Left ventricle myocardium inferior (tissue), 1 donor: ENCODE measurements around the gene UGT2B10. TPM values are rescaled to one million over a fixed set of nuclear protein-coding genes. Genes with fewer than 3 reads are reported as not detected.
"Not testable (repeated sequence)": the region's sequence is repeated elsewhere in the genome, so short reads cannot be mapped to it uniquely, and the experiment has no call there.

Experiments used
- DNase-seq: peaks from one replicate; pipeline ENCODE4 v3.0.0-alpha.2; 2020
- H3K27ac ChIP-seq: fragments of 200-600 bp; replicated peaks from 2 replicates; pipeline ENCODE4 v1.8.0; 2021
- H3K27me3 ChIP-seq: fragments of 200-600 bp; 2 replicates; pipeline ENCODE4 v1.8.0; 2021; ENCODE audit warnings: low read depth
- H3K36me3 ChIP-seq: fragments of 200-600 bp; 2 replicates; pipeline ENCODE4 v1.8.0; 2021
- H3K4me1 ChIP-seq: fragments of 200-600 bp; 2 replicates; pipeline ENCODE4 v1.8.0; 2021
- H3K4me3 ChIP-seq: fragments of 200-600 bp; 2 replicates; pipeline ENCODE4 v1.8.0; 2021; ENCODE audit warnings: mild to moderate bottlenecking, moderate library complexity
- H3K9me3 ChIP-seq: fragments of 200-600 bp; replicated peaks from 2 replicates; pipeline ENCODE4 v1.8.0; 2021
- intact Hi-C: fragments of 100-400 bp; cut with micrococcal nuclease; formaldehyde crosslinking; loops from one replicate; pipeline ENCODE4 v1.11.0; 2022
- total RNA-seq: library from RNA; stranded (reverse); fragmentation: NEBNext Ultra II Directional; extraction: Animal tissue kit (Norgen Biotek cat#: 25700); gene quantifications from one replicate; pipeline ENCODE4 v1.2.1, GENCODE V29; 2021
- TF ChIP-seq, protein P1 (sequence below): fragments of 200-600 bp; IDR thresholded peaks from 2 replicates; pipeline ENCODE4 v1.8.0; 2021; ENCODE audit warnings: antibody characterized with exemption, mild to moderate bottlenecking, borderline replicate concordance
- donor health status: DM: no; HTN: yes; CAD: no; lungs with severe emphysema.

The UGT2B10 gene
- total RNA-seq, 1 donor from 2014 or later, result not detected

DNA sequence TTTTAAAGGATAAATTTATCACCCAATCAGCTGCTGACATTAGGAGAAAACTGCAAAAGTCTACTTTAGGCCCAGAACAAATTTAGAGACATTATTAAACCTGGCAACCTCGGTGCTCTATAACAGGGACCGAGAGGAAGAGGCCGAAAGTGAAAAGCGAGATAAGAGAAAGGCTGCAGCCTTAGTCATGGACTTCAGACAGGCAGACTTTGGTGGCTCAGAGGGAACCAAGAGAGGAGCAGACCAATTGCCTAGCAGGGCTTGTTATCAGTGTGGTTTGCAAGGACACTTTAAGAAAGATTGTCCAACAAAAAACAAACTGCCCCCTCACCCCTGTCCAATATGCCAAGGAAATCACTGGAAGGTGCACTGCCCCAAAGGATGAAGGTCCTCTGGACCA lies 12.8 kb upstream of the UGT2B10 start:
- Histone ChIP-seq H3K27me3 (no peaks in the 10 kb centered on the region), H3K36me3 (no peaks in the 10 kb centered on the region), H3K9me3 (peaks cover 4% of the 10 kb centered on the region), H3K27ac (no peak overlapping the region), H3K4me3 (no peak overlapping the region), H3K4me1 (no peaks in the 10 kb centered on the region)
- DNase-seq, result no peak
- intact Hi-C loops, result no loop called here
- TF ChIP-seq, protein P1, sequence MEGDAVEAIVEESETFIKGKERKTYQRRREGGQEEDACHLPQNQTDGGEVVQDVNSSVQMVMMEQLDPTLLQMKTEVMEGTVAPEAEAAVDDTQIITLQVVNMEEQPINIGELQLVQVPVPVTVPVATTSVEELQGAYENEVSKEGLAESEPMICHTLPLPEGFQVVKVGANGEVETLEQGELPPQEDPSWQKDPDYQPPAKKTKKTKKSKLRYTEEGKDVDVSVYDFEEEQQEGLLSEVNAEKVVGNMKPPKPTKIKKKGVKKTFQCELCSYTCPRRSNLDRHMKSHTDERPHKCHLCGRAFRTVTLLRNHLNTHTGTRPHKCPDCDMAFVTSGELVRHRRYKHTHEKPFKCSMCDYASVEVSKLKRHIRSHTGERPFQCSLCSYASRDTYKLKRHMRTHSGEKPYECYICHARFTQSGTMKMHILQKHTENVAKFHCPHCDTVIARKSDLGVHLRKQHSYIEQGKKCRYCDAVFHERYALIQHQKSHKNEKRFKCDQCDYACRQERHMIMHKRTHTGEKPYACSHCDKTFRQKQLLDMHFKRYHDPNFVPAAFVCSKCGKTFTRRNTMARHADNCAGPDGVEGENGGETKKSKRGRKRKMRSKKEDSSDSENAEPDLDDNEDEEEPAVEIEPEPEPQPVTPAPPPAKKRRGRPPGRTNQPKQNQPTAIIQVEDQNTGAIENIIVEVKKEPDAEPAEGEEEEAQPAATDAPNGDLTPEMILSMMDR, result no peak

DNA sequence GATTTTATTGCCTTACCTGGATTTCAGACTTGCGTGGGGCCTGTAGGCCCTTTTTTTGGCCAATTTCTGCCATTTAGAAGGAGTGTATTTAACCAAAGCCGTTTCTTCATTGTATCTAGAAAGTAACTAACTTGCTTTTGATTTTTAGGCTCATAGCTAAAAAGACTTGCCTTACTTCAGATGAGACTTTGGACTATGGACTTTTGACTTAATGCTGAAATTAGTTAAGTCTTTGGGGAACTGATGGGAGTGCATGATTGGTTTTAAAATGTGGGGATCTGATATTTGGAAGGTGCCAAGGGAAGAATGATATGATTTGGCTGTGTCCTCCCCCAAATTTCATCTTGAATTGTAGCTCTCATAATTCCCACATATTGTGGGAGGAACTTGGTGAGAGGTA lies 7.7 kb upstream of the UGT2B10 start:
- intact Hi-C loops, result no loop called here
- DNase-seq, result no peak
- Histone ChIP-seq H3K27ac (no peak overlapping the region), H3K27me3 (no peaks in the 10 kb centered on the region), H3K9me3 (peaks cover 4% of the 10 kb centered on the region), H3K4me1 (no peaks in the 10 kb centered on the region), H3K4me3 (no peak overlapping the region), H3K36me3 (no peaks in the 10 kb centered on the region)
- TF ChIP-seq, protein P1, result no peak

- DNase-seq, result no peak
- peaks cover 4% of the 10 kb centered on the region for H3K9me3 ChIP-seq
- no peaks in the 10 kb centered on the region for H3K27me3 ChIP-seq
- no peaks in the 10 kb centered on the region for H3K36me3 ChIP-seq
- no peak overlapping the region for H3K4me3 ChIP-seq
- TF ChIP-seq, protein P1, result no peak
- no peaks in the 10 kb centered on the region for H3K4me1 ChIP-seq
- intact Hi-C loops, result no loop called here
- H3K27ac ChIP-seq, result no peak overlapping the region
These were observed 4.9 kb upstream of the UGT2B10 start for GRCh38 chr4:68810919-68811318.

DNA sequence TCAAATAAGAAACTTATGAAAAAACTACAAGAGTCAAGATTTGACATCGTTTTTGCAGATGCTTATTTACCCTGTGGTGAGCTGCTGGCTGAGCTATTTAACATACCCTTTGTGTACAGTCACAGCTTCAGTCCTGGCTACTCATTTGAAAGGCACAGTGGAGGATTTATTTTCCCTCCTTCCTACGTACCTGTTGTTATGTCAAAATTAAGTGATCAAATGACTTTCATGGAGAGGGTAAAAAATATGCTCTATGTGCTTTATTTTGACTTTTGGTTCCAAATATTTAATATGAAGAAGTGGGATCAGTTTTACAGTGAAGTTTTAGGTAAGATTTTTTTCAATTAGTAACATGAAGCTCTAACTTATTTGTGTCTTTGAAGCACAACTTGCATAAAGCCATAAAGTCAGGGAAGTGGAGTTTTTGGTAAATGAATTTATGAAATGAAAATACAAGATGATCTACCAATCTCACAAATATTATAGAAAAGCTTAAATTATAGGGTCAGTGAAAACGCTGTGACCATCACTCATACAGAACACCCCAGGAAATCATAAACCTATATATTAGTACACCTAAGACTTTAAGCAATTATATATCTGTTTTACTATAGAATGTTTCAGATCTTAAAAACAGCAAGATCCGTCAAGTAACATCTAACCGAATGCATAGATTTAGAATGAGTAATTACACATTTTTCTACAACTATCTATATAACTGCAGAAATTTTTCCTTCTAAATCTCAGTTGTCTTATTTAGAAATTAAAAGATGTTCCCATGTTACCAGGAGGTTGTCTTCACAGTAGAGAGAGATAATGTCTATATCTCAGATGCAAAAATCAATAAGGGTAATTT lies 844 bp downstream of the UGT2B10 start:
- H3K36me3 ChIP-seq, H3K4me1 ChIP-seq, H3K27me3 ChIP-seq, intact Hi-C loops, H3K9me3 ChIP-seq, H3K27ac ChIP-seq, H3K4me3 ChIP-seq, DNase-seq: not testable (repeated sequence)

DNA sequence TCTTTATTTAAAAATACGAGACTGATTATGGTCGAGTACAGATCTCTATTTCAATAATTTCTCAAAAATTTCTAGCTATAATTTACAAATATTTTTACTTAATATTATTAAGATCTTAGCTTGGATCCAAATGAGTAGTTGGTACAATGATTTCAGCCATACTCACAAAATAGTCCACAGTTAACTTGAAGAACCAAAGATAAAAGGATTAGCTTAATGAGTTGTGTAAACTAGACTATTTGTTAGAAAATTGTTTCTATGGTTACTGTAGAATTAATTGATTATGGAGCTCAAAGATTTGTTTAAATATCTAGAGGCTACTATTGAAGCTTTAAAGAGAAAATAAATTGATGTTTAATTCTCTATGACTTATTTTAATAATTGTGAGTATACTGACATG lies 1.6 kb downstream of the UGT2B10 start:
- TF ChIP-seq, protein P1, result no peak
- intact Hi-C loops, result no loop called here

DNA sequence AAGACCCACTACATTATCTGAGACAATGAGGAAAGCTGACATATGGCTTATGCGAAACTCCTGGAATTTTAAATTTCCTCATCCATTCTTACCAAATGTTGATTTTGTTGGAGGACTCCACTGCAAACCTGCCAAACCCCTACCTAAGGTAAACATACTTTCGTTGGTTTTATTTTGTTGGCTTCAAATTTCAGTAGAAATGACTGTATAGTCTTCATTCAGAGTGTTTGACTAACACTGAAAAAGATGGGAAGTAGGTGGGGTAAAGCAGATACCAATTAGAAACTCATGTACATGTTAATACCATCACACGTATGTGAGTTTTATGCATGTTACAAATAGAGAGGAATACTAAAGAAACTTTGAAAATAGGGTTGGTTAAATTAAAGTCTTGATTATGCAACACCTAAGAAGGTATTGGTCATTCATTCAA lies 2.3 kb downstream of the UGT2B10 start:
- H3K27me3 ChIP-seq, H3K4me3 ChIP-seq, DNase-seq, H3K9me3 ChIP-seq, H3K4me1 ChIP-seq, intact Hi-C loops, H3K27ac ChIP-seq, H3K36me3 ChIP-seq: not testable (repeated sequence)

More for the DNA sequence above, 1.6 kb downstream of the UGT2B10 start:
- no peak overlapping the region for H3K27ac ChIP-seq
- no peaks in the 10 kb centered on the region for H3K27me3 ChIP-seq
- H3K4me3 ChIP-seq, result no peak overlapping the region
- no peak for DNase-seq
- H3K9me3 ChIP-seq, result no peaks in the 10 kb centered on the region
- H3K4me1 ChIP-seq, result no peaks in the 10 kb centered on the region
- H3K36me3 ChIP-seq, result no peaks in the 10 kb centered on the region
